H1 (cell line): Measurements from ENCODE around the gene ELOF1. TPM values are rescaled to one million over a fixed set of nuclear protein-coding genes. Genes with fewer than 3 reads are reported as not detected.

Experiments
- CTCF ChIA-PET: fragments of 300-600 bp; sonication (Branson Sonifier 250); formaldehyde crosslinking; loops from one replicate; lab custom pipeline; 2021; ENCODE audit not compliant: partially characterized antibody; lab: Charles Lee
- POLR2A ChIA-PET: fragments of 300-600 bp; sonication (Branson Sonifier 250); formaldehyde crosslinking; loops from one replicate; lab custom pipeline; 2021; ENCODE audit warnings: inconsistent platforms; ENCODE audit not compliant: partially characterized antibody; lab: Charles Lee
- DNase-seq, 2 experiments: peaks; one replicate each; pipeline versions ENCODE4 v3.0.0 to v3.0.0-alpha.2; 2010 to 2022; ENCODE audit warnings: low spot score in 2 of 2, low read depth in 1 of 2, mixed read lengths in 1 of 2
- FAIRE-seq: peaks from 2 replicates; lab custom pipeline; 2011; peaks lifted over from hg19 to GRCh38; lab: Jason Lieb, UNC
- H2AFZ ChIP-seq: 2 replicates; pipeline ENCODE4 v1.8.1; 2012; ENCODE audit warnings: low read length, inconsistent platforms
- H2AK5ac ChIP-seq: 2 replicates; pipeline ENCODE4 v1.6.1; 2013; ENCODE audit warnings: low read depth, low read length
- H2BK120ac ChIP-seq: replicated peaks from 2 replicates; pipeline ENCODE3; 2013; ENCODE audit warnings: low read depth, low read length, inconsistent platforms
- H2BK12ac ChIP-seq: 2 replicates; pipeline ENCODE4 v1.6.1; 2013; ENCODE audit warnings: low read depth, low read length
- H2BK15ac ChIP-seq: 2 replicates; pipeline ENCODE4 v1.6.1; 2013; ENCODE audit warnings: low read length
- H2BK20ac ChIP-seq: 2 replicates; pipeline ENCODE4 v1.6.1; 2013; ENCODE audit warnings: low read length
- H2BK5ac ChIP-seq: 2 replicates; pipeline ENCODE4 v1.6.1; 2013; ENCODE audit warnings: low read depth, low read length
- H3K14ac ChIP-seq: 2 replicates; pipeline ENCODE4 v1.6.1; 2013; ENCODE audit warnings: inconsistent platforms; ENCODE audit not compliant: insufficient read length
- H3K18ac ChIP-seq: 2 replicates; pipeline ENCODE4 v1.6.1; 2013; ENCODE audit warnings: low read length; ENCODE audit errors: extremely low read depth
- H3K23ac ChIP-seq: 2 replicates; pipeline ENCODE4 v1.6.1; 2013; ENCODE audit warnings: inconsistent platforms; ENCODE audit not compliant: insufficient read length
- H3K23me2 ChIP-seq: 2 replicates; pipeline ENCODE4 v1.6.1; 2013; ENCODE audit warnings: low read depth, low read length
- H3K27ac ChIP-seq: 2 replicates; pipeline ENCODE4 v1.6.1; 2011; ENCODE audit warnings: low read depth, low read length, inconsistent platforms
- H3K27me3 ChIP-seq, 4 experiments: replicated peaks in 1 of 4; 1 replicate in 1 of 4; 2 replicates in 3 of 4; pipeline versions ENCODE4 v1.6.1 to v1.8.1; 2011 to 2013; ENCODE audit warnings: low read length in 3 of 4, mild to moderate bottlenecking in 3 of 4, inconsistent platforms in 2 of 4, mixed read lengths in 2 of 4, moderate library complexity in 1 of 4; ENCODE audit not compliant: control insufficient read depth in 3 of 4, insufficient read depth in 3 of 4; ENCODE audit errors: extremely low read depth in 1 of 4
- H3K36me3 ChIP-seq, 4 experiments: 2 replicates each; pipeline versions ENCODE4 v1.6.1 to v1.8.1; 2011 to 2013; ENCODE audit warnings: mild to moderate bottlenecking in 4 of 4, low read length in 3 of 4, moderate library complexity in 2 of 4, control low read depth in 1 of 4, inconsistent platforms in 1 of 4; ENCODE audit not compliant: insufficient read depth in 4 of 4, control insufficient read depth in 2 of 4
- H3K4ac ChIP-seq: replicated peaks from 2 replicates; pipeline ENCODE3; 2013; ENCODE audit warnings: low read length, low read depth, mixed read lengths, inconsistent platforms; ENCODE audit not compliant: insufficient read length
- H3K4me1 ChIP-seq, 4 experiments: replicated peaks in 1 of 4; 1 replicate in 1 of 4; 2 replicates in 3 of 4; pipeline versions ENCODE4 v1.6.1 to v1.8.1; 2011 to 2013; ENCODE audit warnings: low read length in 3 of 4, inconsistent platforms in 2 of 4, mixed read lengths in 1 of 4; ENCODE audit not compliant: insufficient read depth in 4 of 4, control insufficient read depth in 3 of 4
- H3K4me2 ChIP-seq, 2 experiments: 2 replicates each; pipeline versions ENCODE4 v1.6.1 to v1.8.1; 2011 to 2013; ENCODE audit warnings: low read depth in 2 of 2, low read length in 2 of 2, control low read depth in 1 of 2, inconsistent platforms in 1 of 2, mild to moderate bottlenecking in 1 of 2; ENCODE audit not compliant: insufficient read depth in 1 of 2
- H3K4me3 ChIP-seq, 4 experiments: fragments of 200-600, 300-600 bp in 1 of 4; sonication (generic), shearing (Covaris generic), sonication (Bioruptor Twin) in 1 of 4; 2 replicates each; pipeline versions ENCODE4 v1.5.1 to v1.8.1; 2011 to 2016; ENCODE audit warnings: low read length in 4 of 4, low read depth in 3 of 4, control low read depth in 2 of 4, inconsistent platforms in 2 of 4, mild to moderate bottlenecking in 2 of 4, mixed read lengths in 1 of 4, moderate library complexity in 1 of 4; ENCODE audit not compliant: insufficient read depth in 2 of 4; ENCODE audit errors: extremely low read depth in 1 of 4
- H3K56ac ChIP-seq: replicated peaks from 2 replicates; pipeline ENCODE3; 2013; ENCODE audit warnings: low read depth, mild to moderate bottlenecking, mixed read lengths, low read length, inconsistent platforms; ENCODE audit not compliant: insufficient read length
- H3K79me1 ChIP-seq: 2 replicates; pipeline ENCODE4 v1.6.1; 2013; ENCODE audit warnings: low read depth, low read length, control low read depth
- H3K79me2 ChIP-seq, 2 experiments: 2 replicates each; pipeline versions ENCODE4 v1.6.1 to v1.8.1; 2012 to 2013; ENCODE audit warnings: low read length in 2 of 2, mild to moderate bottlenecking in 2 of 2, inconsistent platforms in 1 of 2; ENCODE audit not compliant: insufficient read depth in 2 of 2, control insufficient read depth in 1 of 2
- H3K9ac ChIP-seq, 4 experiments: replicated peaks in 1 of 4; 1 replicate in 1 of 4; 2 replicates in 3 of 4; pipeline versions ENCODE4 v1.6.1 to v1.8.1; 2011 to 2013; ENCODE audit warnings: low read depth in 3 of 4, low read length in 3 of 4, control low read depth in 2 of 4, mild to moderate bottlenecking in 2 of 4, moderate library complexity in 2 of 4, inconsistent platforms in 1 of 4; ENCODE audit errors: extremely low read depth in 1 of 4
- H3K9me3 ChIP-seq, 2 experiments: 2 replicates each; pipeline versions ENCODE4 v1.6.1 to v1.8.1; 2012 to 2013; ENCODE audit warnings: mild to moderate bottlenecking in 2 of 2, moderate library complexity in 2 of 2, control low read depth in 1 of 2, inconsistent platforms in 1 of 2, low read depth in 1 of 2, low read length in 1 of 2, mixed read lengths in 1 of 2; ENCODE audit not compliant: insufficient read depth in 2 of 2
- H4K20me1 ChIP-seq, 2 experiments: replicated peaks in 1 of 2; 2 replicates each; pipeline versions ENCODE3 to v1.8.1; 2011 to 2013; ENCODE audit warnings: inconsistent platforms in 2 of 2, low read length in 2 of 2, mild to moderate bottlenecking in 1 of 2; ENCODE audit not compliant: insufficient read depth in 2 of 2, control insufficient read depth in 1 of 2
- H4K5ac ChIP-seq: 2 replicates; pipeline ENCODE4 v1.6.1; 2013; ENCODE audit warnings: low read length, low read depth, mixed read lengths, inconsistent platforms; ENCODE audit not compliant: insufficient read length
- H4K8ac ChIP-seq: 2 replicates; pipeline ENCODE4 v1.8.0; 2013; ENCODE audit warnings: mild to moderate bottlenecking, moderate library complexity, low read length, inconsistent platforms; ENCODE audit not compliant: insufficient read depth; ENCODE audit errors: extremely low read depth
- H4K91ac ChIP-seq: replicated peaks from 2 replicates; pipeline ENCODE3; 2013; ENCODE audit warnings: low read length, mixed read lengths, inconsistent platforms; ENCODE audit not compliant: insufficient read length
- CBX5 ChIP-seq: fragments of 300-800, 300-1000 bp; sonication (generic); IDR thresholded peaks from 2 replicates; pipeline ENCODE4 v1.7.1; 2016; ENCODE audit warnings: antibody characterized with exemption, low read length, low read depth
- CTBP2 ChIP-seq: IDR thresholded peaks from 2 replicates; pipeline ENCODE4 v1.7.0; 2011; ENCODE audit warnings: borderline replicate concordance, mild to moderate bottlenecking, moderate library complexity, mixed read lengths, low read length; ENCODE audit not compliant: insufficient read depth, insufficient read length
- EZH2 ChIP-seq: fragments of 200-600 bp; sonication (generic); IDR thresholded peaks from 2 replicates; pipeline ENCODE4 v1.7.1; 2012; ENCODE audit warnings: low read depth, mild to moderate bottlenecking, moderate library complexity, low read length, inconsistent platforms; ENCODE audit not compliant: severe bottlenecking
- GABPA ChIP-seq: IDR thresholded peaks from 2 replicates; pipeline ENCODE4 v1.6.1; 2011; ENCODE audit warnings: mild to moderate bottlenecking, low read length, moderate library complexity, borderline replicate concordance; ENCODE audit not compliant: insufficient read depth
- JUN ChIP-seq: IDR thresholded peaks from 2 replicates; pipeline ENCODE4 v1.6.1; 2011; ENCODE audit warnings: low read depth, mild to moderate bottlenecking, improper control_type of control experiment, low read length
- KDM5A ChIP-seq: fragments of 200-600 bp; IDR thresholded peaks from 2 replicates; pipeline ENCODE4 v1.7.1; 2012; ENCODE audit warnings: mild to moderate bottlenecking, low read length, inconsistent platforms, mixed read lengths
- MAFK ChIP-seq: IDR thresholded peaks from 2 replicates; pipeline ENCODE4 v1.6.1; 2012; ENCODE audit warnings: low read depth, mild to moderate bottlenecking, improper control_type of control experiment, low read length
- POLR2A ChIP-seq, 2 experiments: IDR thresholded peaks; 1 replicate in 1 of 2; 2 replicates in 1 of 2; pipeline ENCODE4 v1.6.1; 2011; ENCODE audit warnings: low read depth in 2 of 2, low read length in 2 of 2, mild to moderate bottlenecking in 2 of 2; ENCODE audit errors: control extremely low read depth in 1 of 2
- RBBP5 ChIP-seq: IDR thresholded peaks from 2 replicates; pipeline ENCODE4 v1.7.1; 2012; ENCODE audit warnings: low read depth, mild to moderate bottlenecking, inconsistent platforms, low read length, moderate library complexity, borderline replicate concordance
- RFX5 ChIP-seq: IDR thresholded peaks from 2 replicates; pipeline ENCODE4 v1.6.1; 2011; ENCODE audit warnings: low read depth, low read length, improper control_type of control experiment, borderline replicate concordance
- RXRA ChIP-seq: IDR thresholded peaks from 2 replicates; pipeline ENCODE4 v1.6.1; 2011; ENCODE audit warnings: low read depth, mild to moderate bottlenecking, low read length, moderate library complexity; ENCODE audit not compliant: insufficient read depth
- SIRT6 ChIP-seq: IDR thresholded peaks from one replicate; pipeline ENCODE4 v1.7.1; 2012; ENCODE audit warnings: low read length, inconsistent platforms
- SIX5 ChIP-seq: IDR thresholded peaks from 2 replicates; pipeline ENCODE4 v1.6.1; 2011; ENCODE audit warnings: mild to moderate bottlenecking, low read depth, low read length
- TEAD4 ChIP-seq: IDR thresholded peaks from 2 replicates; pipeline ENCODE4 v1.6.1; 2012; ENCODE audit warnings: low read depth, low read length, inconsistent platforms, mixed read lengths
- YY1 ChIP-seq: IDR thresholded peaks from 2 replicates; pipeline ENCODE4 v1.6.1; 2011; ENCODE audit warnings: low read depth, mild to moderate bottlenecking, low read length
- WGBS, 2 experiments: shearing (Covaris generic) in 1 of 2; methylation state at CpG; one replicate each; pipeline versions ENCODE4 v1.1.6 to v1.1.7; 2013 to 2015; ENCODE audit warnings: low lambda C conversion rate in 2 of 2, mixed read lengths in 2 of 2, inconsistent platforms in 1 of 2, low coverage in 1 of 2, missing lambda C conversion rate in 1 of 2; ENCODE audit not compliant: insufficient replicate concordance in 2 of 2, insufficient coverage in 1 of 2, insufficient read length in 1 of 2; ENCODE audit errors: extremely low coverage in 1 of 2, missing lambda C conversion rate in 1 of 2; 5-methylcytosine and 5-hydroxymethylcytosine counted together
- polyA plus RNA-seq, 7 experiments: library from polyadenylated mRNA; depleted of rRNA in 3 of 7; stranded (reverse) in 5 of 7; unstranded in 2 of 7; fragments of >200 nt in 5 of 7; fragments of 200-250 nt in 2 of 7; gene quantifications; 1 replicate in 5 of 7; 2 replicates in 1 of 7; 4 replicates in 1 of 7; pipeline versions ENCODE4 v1.2.1 to v1.2.3, GENCODE V29; 2011 to 2013; ENCODE audit warnings: missing spikeins in 2 of 7, mixed read lengths in 2 of 7
- total RNA-seq: library from RNA; stranded (reverse); fragmentation: NEBNext Ultra II Directional; extraction: Animal tissue kit (Norgen Biotek cat#: 25700); gene quantifications from 2 replicates; pipeline ENCODE4 v1.2.1, GENCODE V29; 2021

Gene ELOF1
- total and polyA plus RNA-seq, 2 of the 8 experiments (the other 6 are each of a cell fraction or from before 2014, with no cell fraction given), result 84.2 to 101 TPM

GRCh38 chr19:11534538-11534937 lies 24.5 kb downstream of the ELOF1 start:
- ChIA-PET CTCF (interaction anchor here (1.2 kb wide), 1 partner anchor 16 kb away, joined by 5 read pairs; no protein-coding TSS in a partner anchor), POLR2A (interaction anchor here (0.6 to 1.2 kb wide), 2 partner anchors 12 to 166 kb away, joined by 3 to 5 read pairs; no protein-coding TSS in a partner anchor)
- Histone ChIP-seq H3K4me3 (no peak overlapping the region), H2AK5ac (no peak overlapping the region), H4K5ac (no peak overlapping the region), H3K79me2 (no peaks in the 10 kb centered on the region), H4K91ac (no peak overlapping the region), H2BK12ac (no peak overlapping the region), H2BK20ac (no peak overlapping the region), H4K20me1 (no peaks in the 10 kb centered on the region), H3K4ac (no peak overlapping the region), H4K8ac (no peak overlapping the region), H3K36me3 (no peaks in the 10 kb centered on the region), H3K9ac (no peak overlapping the region), H2BK15ac (no peak overlapping the region), H3K27me3 (no peaks in the 10 kb centered on the region; a peak in 1 of 7 replicates), H3K23ac (no peak overlapping the region), H2BK120ac (no peak overlapping the region), H2AFZ (no peak overlapping the region), H3K4me2 (no peak overlapping the region), H3K56ac (no peak overlapping the region), H3K18ac (no peak overlapping the region), H3K9me3 (no peaks in the 10 kb centered on the region), H3K23me2 (peaks cover 6% of the 10 kb centered on the region; the same call in 1 of the 2 replicates), H3K27ac (no peak overlapping the region), H3K14ac (no peak overlapping the region), H2BK5ac (no peak overlapping the region), H3K4me1 (peaks cover 0 to 15% (median 10%) of the 10 kb centered on the region in 4 experiments; a peak in 6 of 7 replicates), H3K79me1 (no peaks in the 10 kb centered on the region)
- DNase-seq, result no peak
- no peak for FAIRE-seq
- 69% methylated on average over 1 of the region's 1 CpG; no CpG with 5 or more reads in 1 of the 2 experiments for WGBS, 2 experiments
- TF ChIP-seq KDM5A, result no peak
- TF ChIP-seq GABPA, result no peak
- TF ChIP-seq SIX5, result no peak
- TF ChIP-seq TEAD4, result no peak
- no peak for TF ChIP-seq EZH2
- TF ChIP-seq JUN, result no peak
- TF ChIP-seq POLR2A (IDR thresholded peaks at IDR 0.05; ENCODE audit: control extremely low read depth in 1 of 2, low read depth in 2 of 2, low read length in 2 of 2), result no peak
- no peak for TF ChIP-seq RBBP5
- TF ChIP-seq MAFK, result no peak
- TF ChIP-seq RXRA, result no peak
- no peak for TF ChIP-seq CBX5
- no peak for TF ChIP-seq SIRT6
- no peak for TF ChIP-seq YY1
- no peak for TF ChIP-seq CTBP2
- TF ChIP-seq RFX5, result no peak
